SK-N-SH (cell line): Measurements from ENCODE around the gene JPH2. TPM values are rescaled to one million over a fixed set of nuclear protein-coding genes. Genes with fewer than 3 reads are reported as not detected.
A peak's percentile ranks its signal among the peaks of the same experiment; 100 is the strongest.

Experiments used
- CTCF ChIA-PET: fragments of 300-600, 350-600 bp; formaldehyde crosslinking; extraction: SDS; loops from one replicate; lab custom pipeline; 2021; lab: Yijun Ruan, JAX
- POLR2A ChIA-PET: fragments of 350-600 bp; sonication (Branson Sonifier 250); formaldehyde crosslinking; extraction: SDS; loops from one replicate; lab custom pipeline; 2020; ENCODE audit warnings: antibody characterized with exemption, inconsistent platforms; lab: Yijun Ruan, JAX
- DNase-seq: peaks from one replicate; pipeline ENCODE4 v3.0.0; 2012
- H2AFZ ChIP-seq: fragments of 200-600 bp; sonication (generic); 2 replicates; pipeline ENCODE4 v1.8.1; 2016; ENCODE audit warnings: antibody characterized with exemption, mild to moderate bottlenecking, low read depth
- H3F3A ChIP-seq: fragments of 200-600 bp; sonication (generic); replicated peaks from 2 replicates; pipeline ENCODE3; 2016; ENCODE audit warnings: antibody characterized with exemption, mild to moderate bottlenecking; ENCODE audit not compliant: insufficient read depth
- H3K27ac ChIP-seq, 2 experiments: fragments of 200-500 bp in 1 of 2; fragments of 200-600 bp in 1 of 2; sonication (Bioruptor generic) in 1 of 2; sonication (generic), shearing (Covaris generic) in 1 of 2; 2 replicates each; pipeline versions ENCODE4 v1.5.1 to v1.6.1; 2014 to 2016; ENCODE audit warnings: low read depth in 2 of 2, inconsistent platforms in 1 of 2, low read length in 1 of 2, mild to moderate bottlenecking in 1 of 2, mixed read lengths in 1 of 2
- H3K27me3 ChIP-seq: fragments of 200-600 bp; sonication (generic), shearing (Covaris generic); 2 replicates; pipeline ENCODE4 v1.6.1; 2016; ENCODE audit warnings: mixed run types; ENCODE audit not compliant: insufficient read depth
- H3K36me3 ChIP-seq, 2 experiments: fragments of 200-500 bp in 1 of 2; fragments of 200-600 bp in 1 of 2; sonication (Bioruptor generic) in 1 of 2; sonication (generic) in 1 of 2; replicated peaks in 1 of 2; 2 replicates each; pipeline versions ENCODE3 to v1.5.1; 2014 to 2016; ENCODE audit warnings: low read length in 1 of 2, mild to moderate bottlenecking in 1 of 2; ENCODE audit not compliant: insufficient read depth in 2 of 2, control insufficient read depth in 1 of 2
- H3K4me1 ChIP-seq, 2 experiments: fragments of 200-500 bp in 1 of 2; fragments of 200-600 bp in 1 of 2; sonication (Bioruptor generic) in 1 of 2; sonication (generic), shearing (Covaris generic) in 1 of 2; 2 replicates each; pipeline versions ENCODE4 v1.5.1 to v1.6.1; 2014 to 2016; ENCODE audit warnings: low read depth in 1 of 2, low read length in 1 of 2, mixed run types in 1 of 2; ENCODE audit not compliant: insufficient read depth in 2 of 2, control insufficient read depth in 1 of 2
- H3K4me2 ChIP-seq: fragments of 200-600 bp; sonication (generic), shearing (Covaris generic); 2 replicates; pipeline ENCODE4 v1.6.1; 2017; ENCODE audit warnings: mixed run types
- H3K4me3 ChIP-seq, 2 experiments: fragments of 200-500 bp in 1 of 2; fragments of 200-600 bp in 1 of 2; sonication (Bioruptor generic) in 1 of 2; sonication (generic), shearing (Covaris generic) in 1 of 2; 2 replicates each; pipeline versions ENCODE4 v1.5.1 to v1.8.1; 2014 to 2016; ENCODE audit warnings: low read depth in 2 of 2, inconsistent platforms in 1 of 2, low read length in 1 of 2, mild to moderate bottlenecking in 1 of 2, mixed read lengths in 1 of 2, moderate library complexity in 1 of 2
- H3K79me2 ChIP-seq: fragments of 200-600 bp; sonication (generic); 2 replicates; pipeline ENCODE4 v1.8.1; 2017; ENCODE audit warnings: mild to moderate bottlenecking; ENCODE audit not compliant: insufficient read depth
- H3K9ac ChIP-seq: fragments of 200-600 bp; sonication (generic); 2 replicates; pipeline ENCODE4 v1.6.1; 2017; ENCODE audit warnings: mixed run types
- H3K9me2 ChIP-seq: fragments of 200-600 bp; sonication (generic); 2 replicates; pipeline ENCODE4 v1.6.1; 2017; ENCODE audit warnings: mixed run types
- H3K9me3 ChIP-seq: fragments of 200-600 bp; sonication (generic); 2 replicates; pipeline ENCODE4 v1.6.1; 2017; ENCODE audit warnings: mixed run types, mild to moderate bottlenecking, moderate library complexity
- H4K20me1 ChIP-seq: fragments of 200-600 bp; sonication (generic); 2 replicates; pipeline ENCODE4 v1.6.1; 2017; ENCODE audit warnings: mild to moderate bottlenecking, mixed run types; ENCODE audit not compliant: insufficient read depth
- ELF1 ChIP-seq: IDR thresholded peaks from 2 replicates; pipeline ENCODE4 v1.4.0; 2012
- EP300 ChIP-seq, 2 experiments: IDR thresholded peaks; 2 replicates each; pipeline versions ENCODE4 v1.4.0 to v1.6.1; 2012; ENCODE audit warnings: borderline replicate concordance in 1 of 2, low read depth in 1 of 2, low read length in 1 of 2
- EZH2phosphoT487 ChIP-seq: fragments of 200-600 bp; sonication (generic); IDR thresholded peaks from 2 replicates; pipeline ENCODE4 v1.6.1; 2017; ENCODE audit warnings: low read depth, mixed run types, mild to moderate bottlenecking, antibody characterized with exemption, moderate library complexity, borderline replicate concordance
- FOSL2 ChIP-seq: IDR thresholded peaks from 2 replicates; pipeline ENCODE4 v1.4.0; 2012; ENCODE audit warnings: low read depth, mild to moderate bottlenecking, moderate library complexity, borderline replicate concordance
- GABPA ChIP-seq: IDR thresholded peaks from 2 replicates; pipeline ENCODE4 v1.4.0; 2012; ENCODE audit warnings: low read depth, mild to moderate bottlenecking
- NFIC ChIP-seq: IDR thresholded peaks from 2 replicates; pipeline ENCODE4 v1.4.0; 2012; ENCODE audit warnings: borderline replicate concordance
- POLR2AphosphoS5 ChIP-seq: IDR thresholded peaks from 2 replicates; pipeline ENCODE4 v1.6.1; 2012; ENCODE audit warnings: low read depth, low read length
- RCOR1 ChIP-seq: fragments of 150-350 bp; IDR thresholded peaks from 2 replicates; pipeline ENCODE4 v1.6.1; 2017; ENCODE audit warnings: antibody characterized with exemption, low read length
- RXRA ChIP-seq: IDR thresholded peaks from 2 replicates; pipeline ENCODE4 v1.4.0; 2012; ENCODE audit warnings: low read depth, mild to moderate bottlenecking, borderline replicate concordance
- SMC3 ChIP-seq: IDR thresholded peaks from 2 replicates; pipeline ENCODE4 v1.6.1; 2012; ENCODE audit warnings: low read depth, low read length, improper control_type of control experiment
- TAF1 ChIP-seq: IDR thresholded peaks from 2 replicates; pipeline ENCODE4 v1.6.1; 2012; ENCODE audit warnings: low read depth, mild to moderate bottlenecking, low read length, moderate library complexity, borderline replicate concordance
- USF1 ChIP-seq: IDR thresholded peaks from 2 replicates; pipeline ENCODE4 v1.4.0; 2012; ENCODE audit warnings: low read depth, borderline replicate concordance
- WGBS: methylation state at CpG from one replicate; pipeline ENCODE4 v1.1.6; 2017; ENCODE audit warnings: low lambda C conversion rate; 5-methylcytosine and 5-hydroxymethylcytosine counted together
- polyA plus RNA-seq, 3 experiments: library from polyadenylated mRNA; depleted of rRNA; stranded (reverse); fragments of >200 nt; gene quantifications; 2 replicates each; pipeline ENCODE4 v1.2.3, GENCODE V29; 2012
- TF ChIP-seq, protein P1 (sequence below): fragments of 150-350 bp; IDR thresholded peaks from 2 replicates; pipeline ENCODE4 v1.6.1; 2016; ENCODE audit warnings: mild to moderate bottlenecking, low read depth, low read length
- TF ChIP-seq, protein P2 (sequence below): IDR thresholded peaks from 2 replicates; pipeline ENCODE4; 2012
- TF ChIP-seq, protein P3 (sequence below): IDR thresholded peaks from 2 replicates; pipeline ENCODE4 v1.4.0; 2012; ENCODE audit warnings: low read depth
- TF ChIP-seq, protein P4 (sequence below): fragments of 200-600 bp; sonication (generic); IDR thresholded peaks from 2 replicates; pipeline ENCODE4 v1.6.1; 2017; ENCODE audit warnings: antibody characterized with exemption, mild to moderate bottlenecking, moderate library complexity

The JPH2 gene
- polyA plus RNA-seq, 1 of the 3 experiments (the other 2 are of a cell fraction): 0.67 TPM

DNA sequence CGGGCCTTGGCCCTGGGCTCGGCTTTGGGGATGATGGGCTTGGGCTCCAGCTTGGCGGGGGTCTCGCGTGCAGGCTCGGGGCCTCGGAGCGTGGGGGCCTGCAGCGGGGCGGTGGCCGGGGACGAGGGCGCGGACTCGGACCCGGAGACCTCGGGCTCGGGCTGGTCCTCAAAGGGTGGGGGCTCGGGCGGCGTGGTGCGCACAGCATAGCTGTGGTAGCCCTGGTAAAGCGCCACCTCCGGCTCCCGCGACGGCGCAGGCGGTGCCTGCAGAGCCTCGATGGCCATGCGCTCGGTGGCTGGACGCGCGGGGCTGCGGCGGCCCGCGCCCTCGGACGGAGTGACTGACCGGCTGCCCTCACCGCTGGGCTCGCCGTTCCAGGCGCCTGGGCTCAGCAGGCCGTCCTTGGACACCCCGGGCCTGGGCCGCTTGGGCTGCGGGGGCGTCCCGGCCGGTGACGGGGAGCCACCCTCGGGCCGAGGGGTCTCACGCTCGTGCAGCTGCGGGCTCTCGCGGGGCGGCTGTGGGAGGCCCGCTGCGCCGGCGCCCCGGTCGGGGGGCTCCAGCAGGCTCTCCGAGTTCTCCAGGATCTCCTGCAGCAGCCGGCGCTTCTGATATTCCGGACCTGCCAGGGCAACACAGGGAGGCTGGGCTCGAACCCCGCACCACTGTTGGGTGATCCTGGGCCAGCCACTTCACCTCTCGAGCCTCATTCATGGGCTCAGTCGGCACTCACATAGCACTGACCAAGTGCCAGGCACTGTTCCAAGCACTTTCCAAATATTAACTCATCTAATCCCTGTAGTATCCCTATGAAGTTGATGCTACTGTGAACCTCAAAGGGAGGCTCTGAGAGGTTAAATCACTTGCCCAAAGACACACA is 71.0 kb downstream of the JPH2 start:
- 84% methylated on average over 24 of the region's 76 CpGs for WGBS
- 0 out of 2 replicates have a peak overlapping the region, but pooled peaks have one; percentile 43 for H2AFZ ChIP-seq
- no peak overlapping the region for H3K4me2 ChIP-seq
- peak; percentile 52 for DNase-seq
- H3K9me2 ChIP-seq: no peaks in the 10 kb centered on the region
- TF ChIP-seq TAF1: no peak
- TF ChIP-seq, protein P1, sequence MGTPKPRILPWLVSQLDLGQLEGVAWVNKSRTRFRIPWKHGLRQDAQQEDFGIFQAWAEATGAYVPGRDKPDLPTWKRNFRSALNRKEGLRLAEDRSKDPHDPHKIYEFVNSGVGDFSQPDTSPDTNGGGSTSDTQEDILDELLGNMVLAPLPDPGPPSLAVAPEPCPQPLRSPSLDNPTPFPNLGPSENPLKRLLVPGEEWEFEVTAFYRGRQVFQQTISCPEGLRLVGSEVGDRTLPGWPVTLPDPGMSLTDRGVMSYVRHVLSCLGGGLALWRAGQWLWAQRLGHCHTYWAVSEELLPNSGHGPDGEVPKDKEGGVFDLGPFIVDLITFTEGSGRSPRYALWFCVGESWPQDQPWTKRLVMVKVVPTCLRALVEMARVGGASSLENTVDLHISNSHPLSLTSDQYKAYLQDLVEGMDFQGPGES: no peak
- TF ChIP-seq ELF1: no peak
- no peak for TF ChIP-seq RXRA
- no peak for TF ChIP-seq SMC3
- TF ChIP-seq RCOR1: no peak
- no peak for TF ChIP-seq NFIC
- TF ChIP-seq USF1: no peak
- TF ChIP-seq, protein P2, sequence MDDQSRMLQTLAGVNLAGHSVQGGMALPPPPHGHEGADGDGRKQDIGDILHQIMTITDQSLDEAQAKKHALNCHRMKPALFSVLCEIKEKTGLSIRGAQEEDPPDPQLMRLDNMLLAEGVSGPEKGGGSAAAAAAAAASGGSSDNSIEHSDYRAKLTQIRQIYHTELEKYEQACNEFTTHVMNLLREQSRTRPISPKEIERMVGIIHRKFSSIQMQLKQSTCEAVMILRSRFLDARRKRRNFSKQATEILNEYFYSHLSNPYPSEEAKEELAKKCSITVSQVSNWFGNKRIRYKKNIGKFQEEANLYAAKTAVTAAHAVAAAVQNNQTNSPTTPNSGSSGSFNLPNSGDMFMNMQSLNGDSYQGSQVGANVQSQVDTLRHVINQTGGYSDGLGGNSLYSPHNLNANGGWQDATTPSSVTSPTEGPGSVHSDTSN: no peak
- TF ChIP-seq, protein P3, sequence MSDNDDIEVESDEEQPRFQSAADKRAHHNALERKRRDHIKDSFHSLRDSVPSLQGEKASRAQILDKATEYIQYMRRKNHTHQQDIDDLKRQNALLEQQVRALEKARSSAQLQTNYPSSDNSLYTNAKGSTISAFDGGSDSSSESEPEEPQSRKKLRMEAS: no peak
- TF ChIP-seq, protein P4, sequence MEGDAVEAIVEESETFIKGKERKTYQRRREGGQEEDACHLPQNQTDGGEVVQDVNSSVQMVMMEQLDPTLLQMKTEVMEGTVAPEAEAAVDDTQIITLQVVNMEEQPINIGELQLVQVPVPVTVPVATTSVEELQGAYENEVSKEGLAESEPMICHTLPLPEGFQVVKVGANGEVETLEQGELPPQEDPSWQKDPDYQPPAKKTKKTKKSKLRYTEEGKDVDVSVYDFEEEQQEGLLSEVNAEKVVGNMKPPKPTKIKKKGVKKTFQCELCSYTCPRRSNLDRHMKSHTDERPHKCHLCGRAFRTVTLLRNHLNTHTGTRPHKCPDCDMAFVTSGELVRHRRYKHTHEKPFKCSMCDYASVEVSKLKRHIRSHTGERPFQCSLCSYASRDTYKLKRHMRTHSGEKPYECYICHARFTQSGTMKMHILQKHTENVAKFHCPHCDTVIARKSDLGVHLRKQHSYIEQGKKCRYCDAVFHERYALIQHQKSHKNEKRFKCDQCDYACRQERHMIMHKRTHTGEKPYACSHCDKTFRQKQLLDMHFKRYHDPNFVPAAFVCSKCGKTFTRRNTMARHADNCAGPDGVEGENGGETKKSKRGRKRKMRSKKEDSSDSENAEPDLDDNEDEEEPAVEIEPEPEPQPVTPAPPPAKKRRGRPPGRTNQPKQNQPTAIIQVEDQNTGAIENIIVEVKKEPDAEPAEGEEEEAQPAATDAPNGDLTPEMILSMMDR: no peak
- no peak for TF ChIP-seq FOSL2
- TF ChIP-seq EP300 (IDR thresholded peaks at IDR 0.05; ENCODE audit: borderline replicate concordance in 1 of 2, low read depth in 1 of 2, low read length in 1 of 2): no peak
- no peak for TF ChIP-seq POLR2AphosphoS5
- no peak for TF ChIP-seq GABPA
- TF ChIP-seq EZH2phosphoT487: no peak
- H3K4me1 ChIP-seq: no peaks in the 10 kb centered on the region; a peak in 2 of 4 replicates
- no peak overlapping the region for H3K4me3 ChIP-seq
- H4K20me1 ChIP-seq: no peaks in the 10 kb centered on the region
- no peaks in the 10 kb centered on the region for H3K9me3 ChIP-seq
- ChIA-PET POLR2A (interaction anchor here (1.1 kb wide), 1 partner anchor 72 kb away, joined by 5 read pairs; no protein-coding TSS in a partner anchor), CTCF (interaction anchor here (0.6 to 23.6 kb wide), 56 partner anchors 9 to 578 kb away, joined by 3 to 618 read pairs (median 5); partner anchors contain the start of genes JPH2 and OSER1)
- no peaks in the 10 kb centered on the region for H3K79me2 ChIP-seq
- no peak overlapping the region for H3K9ac ChIP-seq
- no peaks in the 10 kb centered on the region for H3F3A ChIP-seq
- H3K27ac ChIP-seq: no peak overlapping the region
- H3K36me3 ChIP-seq: no peaks in the 10 kb centered on the region
- no peaks in the 10 kb centered on the region for H3K27me3 ChIP-seq
